Neuronal stem cell (in vitro differentiated cells): ENCODE data around the gene SLC22A7.

Source experiments
- DNase-seq: peaks from one replicate; pipeline ENCODE4 v3.0.0-alpha.2; 2013; ENCODE audit warnings: low spot score
- H2AFZ ChIP-seq: one replicate; pipeline ENCODE4 v1.6.1; 2013; ENCODE audit warnings: mild to moderate bottlenecking, low read length, inconsistent platforms
- H2AK5ac ChIP-seq: 2 replicates; pipeline ENCODE4 v1.6.1; 2013; ENCODE audit warnings: low read depth, mild to moderate bottlenecking, inconsistent platforms, low read length, moderate library complexity, mixed read lengths
- H2BK120ac ChIP-seq: 2 replicates; pipeline ENCODE4 v1.6.1; 2013; ENCODE audit warnings: low read depth, mild to moderate bottlenecking, inconsistent platforms, low read length, moderate library complexity, mixed read lengths
- H2BK12ac ChIP-seq: one replicate; pipeline ENCODE4 v1.6.1; 2013; ENCODE audit warnings: low read length, inconsistent platforms
- H2BK15ac ChIP-seq: 2 replicates; pipeline ENCODE4 v1.6.1; 2013; ENCODE audit warnings: mild to moderate bottlenecking, low read length, inconsistent platforms, mixed read lengths
- H2BK5ac ChIP-seq: one replicate; pipeline ENCODE4 v1.6.1; 2013; ENCODE audit warnings: inconsistent platforms, mild to moderate bottlenecking, low read length, moderate library complexity
- H3K14ac ChIP-seq: one replicate; pipeline ENCODE4 v1.6.1; 2013; ENCODE audit warnings: low read length, inconsistent platforms
- H3K18ac ChIP-seq: 2 replicates; pipeline ENCODE4 v1.6.1; 2013; ENCODE audit warnings: low read length, inconsistent platforms
- H3K23ac ChIP-seq: 2 replicates; pipeline ENCODE4 v1.6.1; 2013; ENCODE audit warnings: low read depth, mild to moderate bottlenecking, mixed read lengths, low read length, inconsistent platforms; ENCODE audit not compliant: poor library complexity
- H3K27ac ChIP-seq: replicated peaks from 3 replicates; pipeline ENCODE4 v1.5.1; 2013; ENCODE audit warnings: low read length, inconsistent platforms
- H3K27me3 ChIP-seq, 3 experiments: 2 replicates each; pipeline ENCODE4 v1.6.1; 2013; ENCODE audit warnings: low read length in 3 of 3, mild to moderate bottlenecking in 2 of 3, inconsistent platforms in 1 of 3, low read depth in 1 of 3, mixed read lengths in 1 of 3, moderate library complexity in 1 of 3; ENCODE audit not compliant: control insufficient read depth in 3 of 3, insufficient read depth in 3 of 3
- H3K36me3 ChIP-seq, 2 donors: replicated peaks in 1 of 2; 2 replicates each; pipeline ENCODE4 v1.6.1; 2013; ENCODE audit warnings: low read length in 2 of 2; ENCODE audit not compliant: control insufficient read depth in 2 of 2, insufficient read depth in 2 of 2
- H3K4ac ChIP-seq: 2 replicates; pipeline ENCODE4 v1.6.1; 2013; ENCODE audit warnings: inconsistent platforms, mild to moderate bottlenecking, low read length, moderate library complexity
- H3K4me1 ChIP-seq, 2 donors: 1 replicate in 1 of 2; 2 replicates in 1 of 2; pipeline ENCODE4 v1.6.1; 2013; ENCODE audit warnings: low read length in 2 of 2, low read depth in 1 of 2; ENCODE audit not compliant: control insufficient read depth in 2 of 2, insufficient read depth in 1 of 2
- H3K4me2 ChIP-seq: one replicate; pipeline ENCODE4 v1.6.1; 2013; ENCODE audit warnings: mild to moderate bottlenecking, low read length, inconsistent platforms; ENCODE audit not compliant: insufficient read depth, poor library complexity, severe bottlenecking
- H3K4me3 ChIP-seq, 2 donors: 2 replicates each; pipeline ENCODE4 v1.5.1; 2013; ENCODE audit warnings: low read length in 2 of 2, mild to moderate bottlenecking in 2 of 2, inconsistent platforms in 1 of 2, moderate library complexity in 1 of 2
- H3K79me1 ChIP-seq: one replicate; pipeline ENCODE4 v1.6.1; 2013; ENCODE audit warnings: low read depth, mild to moderate bottlenecking, inconsistent platforms, low read length, moderate library complexity
- H3K9ac ChIP-seq: one replicate; pipeline ENCODE4 v1.6.1; 2013; ENCODE audit warnings: mild to moderate bottlenecking, low read depth, low read length, inconsistent platforms; ENCODE audit not compliant: poor library complexity
- H3K9me3 ChIP-seq, 2 donors: replicated peaks in 1 of 2; 2 replicates each; pipeline versions ENCODE3 to v1.6.1; 2013; ENCODE audit warnings: low read length in 2 of 2, mild to moderate bottlenecking in 2 of 2, inconsistent platforms in 1 of 2, low read depth in 1 of 2, mixed read lengths in 1 of 2, moderate library complexity in 1 of 2; ENCODE audit not compliant: control insufficient read depth in 2 of 2, insufficient read depth in 1 of 2
- H4K8ac ChIP-seq: one replicate; pipeline ENCODE4 v1.6.1; 2013; ENCODE audit warnings: low read depth, mild to moderate bottlenecking, inconsistent platforms, low read length, moderate library complexity
- H4K91ac ChIP-seq: one replicate; pipeline ENCODE4 v1.6.1; 2013; ENCODE audit warnings: low read length, low read depth, mild to moderate bottlenecking, inconsistent platforms; ENCODE audit not compliant: poor library complexity
- WGBS, 2 donors: extraction: QIAGEN DNeasy Blood & Tissue Kit; methylation state at CpG; one replicate each; pipeline ENCODE4 v1.1.7; 2013; ENCODE audit warnings: missing lambda C conversion rate in 2 of 2, mixed read lengths in 1 of 2; ENCODE audit not compliant: insufficient read length in 2 of 2, insufficient replicate concordance in 1 of 2; ENCODE audit errors: extremely low coverage in 2 of 2; 5-methylcytosine and 5-hydroxymethylcytosine counted together

The SLC22A7 gene

DNA sequence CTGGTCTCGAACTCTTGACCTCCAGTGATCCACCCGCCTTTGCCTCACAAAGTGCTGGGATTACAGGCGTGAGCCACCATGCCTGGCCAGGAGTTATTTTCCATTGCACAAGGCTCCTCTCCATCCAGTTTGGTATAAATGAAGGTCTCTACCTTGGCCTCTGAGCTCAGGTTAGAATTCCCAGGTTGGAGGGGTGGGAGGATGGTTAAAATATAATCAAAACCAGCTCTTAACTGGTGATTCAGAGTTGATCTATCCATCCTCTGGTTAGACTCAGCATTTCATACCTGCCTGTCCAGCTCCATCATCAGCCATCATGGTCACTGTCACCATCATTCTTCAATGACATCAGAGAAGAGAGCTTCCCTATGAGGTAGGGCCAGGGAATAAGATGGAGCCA, 2.6 kb upstream of the SLC22A7 start:
- H3K27me3 ChIP-seq = peaks cover 0 to 32% (median 0%) of the 10 kb centered on the region in 3 experiments
- WGBS, 2 donors = no CpG with 5 or more reads among the region's 3 CpGs
- H3K27ac ChIP-seq = no peak overlapping the region
- no peak overlapping the region for H3K9ac ChIP-seq
- H3K4me1 ChIP-seq = peaks cover 8 to 21% of the 10 kb centered on the region in 2 donors
- no peak overlapping the region for H4K91ac ChIP-seq
- no peak overlapping the region for H2AFZ ChIP-seq
- no peak overlapping the region for H3K4ac ChIP-seq
- no peaks in the 10 kb centered on the region for H3K79me1 ChIP-seq
- H3K14ac ChIP-seq = no peak overlapping the region
- DNase-seq = no peak
- no peaks in the 10 kb centered on the region for H3K36me3 ChIP-seq
- H3K18ac ChIP-seq = no peak overlapping the region
- H2BK12ac ChIP-seq = no peak overlapping the region
- no peak overlapping the region for H3K4me2 ChIP-seq
- no peak overlapping the region for H2AK5ac ChIP-seq
- H3K4me3 ChIP-seq = no peak overlapping the region
- no peak overlapping the region for H2BK15ac ChIP-seq
- H2BK120ac ChIP-seq = no peak overlapping the region
- H3K9me3 ChIP-seq = no peaks in the 10 kb centered on the region
- no peak overlapping the region for H2BK5ac ChIP-seq
- H3K23ac ChIP-seq = no peak overlapping the region
- H4K8ac ChIP-seq = no peak overlapping the region

DNA sequence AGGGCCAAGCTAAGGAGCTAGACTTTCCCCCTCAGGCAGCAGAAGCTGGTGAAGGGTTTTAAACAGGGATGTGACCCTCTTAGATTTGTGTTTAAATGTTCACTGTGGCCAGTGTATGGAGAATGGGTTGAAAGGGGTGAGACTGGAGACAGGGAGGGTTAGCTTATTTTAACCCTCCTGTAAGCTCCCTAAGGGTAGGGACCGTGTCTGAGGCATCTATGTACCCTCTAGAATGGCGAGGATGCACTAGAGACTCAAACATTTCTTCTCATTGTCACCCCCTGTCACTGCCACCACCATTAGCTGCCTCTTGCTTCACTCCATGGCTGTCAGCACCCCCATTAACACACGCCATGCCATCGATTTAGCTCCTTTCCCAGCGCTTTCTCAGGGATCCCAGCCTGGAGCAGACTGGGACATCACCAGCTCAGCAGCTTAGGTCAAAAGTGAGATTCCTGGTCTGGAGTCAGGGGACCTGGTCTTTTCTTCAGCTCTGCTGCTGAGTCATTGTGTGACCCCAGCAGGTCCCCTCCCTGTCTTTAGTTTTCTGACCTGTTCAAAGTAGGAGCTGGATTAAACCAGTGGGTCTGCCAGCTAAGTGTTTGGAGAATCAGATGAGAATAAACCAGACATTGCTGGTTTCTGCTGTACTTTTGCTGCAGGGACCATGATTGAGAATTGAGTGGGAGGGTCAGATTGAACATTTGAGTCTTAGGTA, 1.1 kb upstream of the SLC22A7 start:
- Histone ChIP-seq H3K4me3 (no peak overlapping the region), H4K91ac (no peak overlapping the region), H3K79me1 (no peaks in the 10 kb centered on the region), H3K4me2 (no peak overlapping the region), H3K14ac (no peak overlapping the region), H2BK5ac (no peak overlapping the region), H3K27ac (no peak overlapping the region), H3K4ac (no peak overlapping the region), H3K9me3 (no peaks in the 10 kb centered on the region), H2BK120ac (no peak overlapping the region), H2BK15ac (no peak overlapping the region), H2BK12ac (no peak overlapping the region), H3K18ac (no peak overlapping the region), H3K4me1 (peaks cover 8 to 21% of the 10 kb centered on the region in 2 donors), H3K23ac (no peak overlapping the region), H3K9ac (no peak overlapping the region), H2AK5ac (no peak overlapping the region), H3K27me3 (peaks cover 0 to 39% (median 0%) of the 10 kb centered on the region in 3 experiments), H4K8ac (no peak overlapping the region), H3K36me3 (no peaks in the 10 kb centered on the region), H2AFZ (peak overlapping the region; percentile 56)
- no CpG with 5 or more reads among the region's 5 CpGs for WGBS, 2 donors
- DNase-seq = no peak

DNA sequence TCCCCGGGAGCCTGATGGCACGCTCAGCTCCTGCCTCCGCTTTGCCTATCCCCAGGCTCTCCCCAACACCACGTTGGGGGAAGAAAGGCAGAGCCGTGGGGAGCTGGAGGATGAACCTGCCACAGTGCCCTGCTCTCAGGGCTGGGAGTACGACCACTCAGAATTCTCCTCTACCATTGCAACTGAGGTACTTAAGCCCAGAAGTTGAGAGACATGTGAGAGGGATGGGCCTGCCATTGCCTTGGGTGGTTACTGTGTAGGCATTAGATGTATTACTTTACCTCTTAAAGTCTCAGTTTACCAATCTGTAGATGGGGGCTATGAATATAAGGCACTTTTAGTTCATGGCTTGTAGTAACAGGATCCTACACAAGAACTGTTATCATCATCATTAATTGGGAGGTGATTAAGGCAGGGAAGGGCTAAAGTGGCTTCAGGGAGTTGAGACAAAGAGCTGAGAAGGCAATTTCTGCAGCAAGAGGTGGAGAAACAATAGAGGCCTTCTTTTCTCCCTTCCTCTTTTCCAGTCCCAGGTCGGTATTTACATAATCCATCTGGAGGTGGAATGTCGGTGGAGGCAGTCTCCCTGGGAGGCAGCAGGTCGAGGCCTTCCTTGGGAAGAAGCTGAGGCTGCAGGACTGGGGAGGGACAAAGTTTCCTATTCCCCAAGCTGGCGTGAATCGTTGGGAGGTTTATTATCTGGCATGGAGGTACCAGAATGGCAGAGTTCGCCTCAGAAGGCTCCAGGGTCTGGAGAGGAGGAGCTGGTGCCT, 691 bp downstream of the SLC22A7 start:
- Histone ChIP-seq H3K79me1 (no peaks in the 10 kb centered on the region), H2AFZ (no peak overlapping the region), H2AK5ac (peak overlapping the region; percentile 82), H3K4me2 (no peak overlapping the region), H3K27me3 (peaks cover 0 to 48% (median 0%) of the 10 kb centered on the region in 3 experiments), H3K14ac (no peak overlapping the region), H3K23ac (peak overlapping the region; percentile 78), H4K8ac (no peak overlapping the region), H2BK5ac (no peak overlapping the region), H4K91ac (no peak overlapping the region), H3K36me3 (no peaks in the 10 kb centered on the region), H3K4me1 (peaks cover 8 to 21% of the 10 kb centered on the region in 2 donors), H3K4ac (peak overlapping the region; percentile 44), H3K4me3 (no peak overlapping the region), H3K9me3 (no peaks in the 10 kb centered on the region), H2BK12ac (peak overlapping the region; percentile 58), H3K9ac (no peak overlapping the region), H3K27ac (no peak overlapping the region), H2BK15ac (peak overlapping the region; percentile 47), H3K18ac (peak overlapping the region; percentile 77), H2BK120ac (no peak overlapping the region)
- DNase-seq = no peak
- no CpG with 5 or more reads among the region's 12 CpGs for WGBS, 2 donors
